GM18858 (cell line): ENCODE data around the gene GARIN3.

Source experiments
- ATAC-seq: cut with Tn5 transposase; IDR thresholded peaks from one replicate; pipeline ENCODE4 v1.9.1; 2021; ENCODE audit not compliant: unreplicated experiment

Gene GARIN3

DNA sequence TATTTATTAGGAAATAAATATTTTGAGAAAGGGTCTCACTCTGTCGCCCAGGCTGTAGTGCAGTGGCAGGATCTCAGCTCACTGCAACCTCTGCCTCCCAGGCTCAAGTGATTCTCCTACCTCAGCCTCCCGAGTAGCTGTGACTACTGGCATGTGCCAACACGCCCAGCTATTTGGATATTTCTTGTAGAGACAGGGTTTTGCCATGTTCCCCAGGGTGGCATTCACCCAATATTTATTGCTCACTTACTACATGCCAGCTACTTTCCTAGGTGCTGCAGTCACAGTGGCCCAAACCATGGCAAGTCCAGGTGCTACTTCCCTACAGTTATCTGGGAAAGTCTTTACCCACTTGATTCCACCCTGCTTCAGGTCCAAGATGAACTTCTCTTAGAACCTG lies 15.1 kb downstream of the GARIN3 start:
- ATAC-seq: no peak

- ATAC-seq: no peak
Measured at GRCh38 chr5:157148734-157149615, 17.1 kb downstream of the GARIN3 start.

GRCh38 chr5:157143127-157143971 lies 22.7 kb downstream of the GARIN3 start:
- ATAC-seq: peak; percentile 20

- peak; percentile 99 for ATAC-seq
Measured at GRCh38 chr5:157142317-157143126, 23.5 kb downstream of the GARIN3 start, which contains the start of gene MED7. Gene MED7, minus strand, starts transcription at chr5:157142865. Its CDS starts 3,434 bp downstream, at chr5:157139431.

GRCh38 chr5:157137691-157138090 lies 28.4 kb downstream of the GARIN3 start:
- no peak for ATAC-seq

DNA sequence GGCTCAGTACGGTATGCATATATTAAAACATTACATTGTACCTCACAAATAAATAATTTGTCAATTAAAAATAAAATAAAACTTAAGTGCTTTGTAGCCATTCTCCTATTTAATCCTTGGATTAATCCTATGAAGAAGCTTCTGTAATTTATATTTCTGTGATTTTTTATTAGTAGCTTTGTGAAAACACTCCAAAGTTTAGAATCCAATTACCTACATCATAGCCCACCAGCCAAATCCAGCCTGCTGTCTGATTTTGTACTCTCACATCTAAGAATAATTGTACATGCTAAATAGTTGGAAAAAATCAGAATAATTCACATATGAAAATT lies 33.8 kb downstream of the GARIN3 start:
- ATAC-seq: no peak

DNA sequence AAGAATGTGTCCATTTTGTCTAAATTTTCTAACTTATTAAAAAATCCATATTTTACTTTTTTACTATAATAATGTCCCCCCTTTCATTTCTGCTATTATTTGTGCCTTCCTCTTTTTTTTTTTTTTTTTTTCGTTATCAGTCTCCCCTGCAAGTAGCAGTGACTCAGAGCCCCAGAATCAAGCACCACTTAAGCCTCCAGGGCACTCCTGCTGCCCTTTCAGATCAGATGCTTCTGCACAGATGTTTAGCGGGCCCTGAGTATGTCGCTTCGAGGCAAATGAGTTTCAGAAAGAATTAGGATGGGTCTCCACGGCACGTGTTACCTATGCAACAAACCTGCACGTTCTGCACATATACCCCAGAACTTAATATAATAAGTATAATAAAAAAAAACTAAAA lies 35.1 kb downstream of the GARIN3 start:
- ATAC-seq: no peak

DNA sequence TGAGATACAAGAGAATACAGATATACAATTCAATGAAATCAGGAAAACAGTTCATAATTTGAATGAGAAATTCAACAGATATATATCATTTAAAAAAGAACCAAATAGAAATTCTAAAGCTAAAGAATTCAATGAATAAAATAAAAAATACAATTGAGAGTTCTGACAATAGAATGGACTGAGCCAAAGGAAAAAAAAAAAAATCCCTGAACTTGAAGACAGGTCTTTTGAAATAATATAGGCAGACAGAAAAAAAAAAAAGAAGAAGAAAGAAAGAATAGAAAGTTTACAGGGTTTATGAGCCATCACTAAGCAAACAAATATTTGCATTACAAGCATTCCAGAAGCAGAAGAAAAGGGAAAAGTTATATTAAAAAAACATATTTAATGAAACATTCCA lies 44.4 kb downstream of the GARIN3 start:
- ATAC-seq: no peak

DNA sequence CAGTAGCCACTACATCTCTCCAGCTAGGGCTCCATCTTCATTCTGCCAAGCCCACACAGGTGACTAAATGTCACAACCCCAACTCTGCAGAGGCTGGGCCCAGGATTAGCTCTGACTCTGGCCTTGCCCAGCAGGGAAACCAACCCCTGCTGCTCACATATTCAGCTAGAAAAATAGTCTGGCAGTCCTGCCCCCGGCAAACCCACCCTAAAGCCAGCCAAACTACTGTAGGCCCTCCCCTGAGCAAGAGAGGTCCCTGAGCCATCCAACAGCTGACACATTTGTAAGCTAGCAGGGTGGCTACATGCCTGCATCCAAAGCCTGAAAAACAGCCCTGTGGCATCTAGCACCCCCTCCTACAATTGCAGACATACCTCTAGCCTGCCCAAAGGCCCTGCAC lies 46.0 kb downstream of the GARIN3 start:
- ATAC-seq: no peak

- peak; percentile 76 for ATAC-seq
Measured at GRCh38 chr5:157116483-157116954, 49.5 kb downstream of the GARIN3 start.

DNA sequence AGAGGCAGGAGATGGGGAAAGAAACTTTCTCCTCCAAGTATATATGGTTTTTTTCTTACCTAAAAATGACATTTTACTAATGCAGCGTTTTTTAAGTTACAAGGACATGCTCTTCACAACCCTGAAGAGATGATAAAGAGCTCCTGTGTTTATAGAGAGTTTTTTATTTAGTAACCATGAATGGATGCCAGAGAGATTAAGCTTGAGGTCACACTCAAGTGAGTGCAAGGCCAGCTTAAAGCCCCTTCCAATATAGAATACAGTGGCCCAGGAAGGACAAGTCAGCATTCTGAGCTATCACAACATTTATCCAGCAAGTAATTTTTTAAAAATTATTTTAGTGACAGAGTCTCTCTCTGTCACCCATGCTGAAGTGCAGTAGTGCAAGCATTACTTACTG lies 50.6 kb downstream of the GARIN3 start:
- ATAC-seq: no peak

DNA sequence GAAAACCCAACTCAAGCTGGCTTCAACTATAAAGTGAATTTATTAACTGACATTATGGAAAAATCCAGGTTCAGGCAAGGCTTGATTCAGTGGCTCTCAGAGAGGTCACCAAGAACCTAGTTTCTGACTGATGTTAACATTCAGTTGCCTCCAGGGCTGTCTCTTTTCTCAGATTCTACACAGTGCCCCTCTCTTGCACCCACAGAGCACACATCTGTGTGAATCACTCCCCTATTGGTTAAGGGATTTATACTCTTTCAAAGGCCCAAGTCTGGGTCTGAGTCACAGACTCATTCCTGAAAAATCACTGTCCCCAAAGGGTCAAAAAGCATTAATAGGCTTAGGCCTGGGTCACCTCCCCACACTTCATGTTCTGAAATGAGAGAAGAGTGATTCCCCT lies 51.1 kb downstream of the GARIN3 start:
- no peak for ATAC-seq

DNA sequence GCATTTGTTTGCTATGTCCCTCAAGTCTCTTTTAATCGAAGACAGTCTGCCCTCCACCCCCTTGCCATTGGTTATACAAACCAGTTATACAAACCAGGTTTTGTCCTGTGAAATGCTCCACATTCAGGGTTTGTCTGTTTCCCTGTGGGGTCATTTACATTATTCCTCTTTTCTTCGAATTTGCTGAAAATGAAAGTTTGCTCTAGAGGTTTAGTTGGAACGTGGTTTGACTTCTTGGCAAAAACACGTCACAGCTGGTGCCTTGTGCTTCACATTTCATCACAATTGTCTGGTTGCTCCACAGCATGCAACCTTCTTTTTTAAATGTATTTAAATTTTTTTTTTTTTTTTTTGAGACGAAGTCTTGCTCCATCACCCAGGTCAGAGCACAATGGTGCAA lies 53.1 kb downstream of the GARIN3 start:
- ATAC-seq: no peak
